Measurements from ENCODE around the gene UBE4B. TPM values are rescaled to one million over a fixed set of nuclear protein-coding genes. Genes with fewer than 3 reads are reported as not detected.

Gene UBE4B
- total and polyA plus RNA-seq, 2 of the 13 experiments (the other 11 are each of a cell fraction or from before 2014, with no cell fraction given): 15.2 to 24.8 TPM

DNA sequence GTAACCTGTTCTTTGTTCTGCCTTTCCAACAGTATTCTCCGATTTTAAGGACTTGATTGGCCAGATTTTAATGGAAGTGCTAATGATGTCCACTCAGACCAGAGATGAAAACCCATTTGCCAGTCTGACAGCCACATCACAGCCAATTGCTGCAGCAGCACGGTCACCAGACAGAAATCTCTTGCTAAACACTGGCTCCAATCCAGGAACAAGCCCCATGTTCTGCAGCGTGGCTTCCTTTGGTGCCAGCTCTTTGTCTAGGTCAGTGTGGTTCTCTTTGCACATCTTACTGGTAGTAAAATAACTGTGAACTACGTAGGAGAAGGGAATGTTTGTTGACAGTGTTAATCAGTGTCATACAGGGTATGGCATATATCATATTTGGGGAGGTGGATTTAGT, 72.7 kb downstream of the UBE4B start:
- Histone ChIP-seq H3K27me3 (ENCODE audit: control insufficient read depth in 1 of 2, insufficient read depth in 2 of 2, low read length in 2 of 2) (no peaks in the 10 kb centered on the region), H3K79me2 (ENCODE audit: insufficient read depth, low read length) (no peaks in the 10 kb centered on the region), H3K4me3 (replicated peaks in 1 of 3; ENCODE audit: insufficient read depth in 1 of 3, low read depth in 2 of 3, low read length in 3 of 3) (no peak overlapping the region), H4K20me1 (ENCODE audit: insufficient read depth, low read length) (no peaks in the 10 kb centered on the region), H3K4me2 (ENCODE audit: low read depth, low read length) (no peak overlapping the region), H2AFZ (ENCODE audit: low read length) (no peak overlapping the region), H3K9me3 (ENCODE audit: low read length) (no peaks in the 10 kb centered on the region), H3K36me3 (replicated peaks in 1 of 2; ENCODE audit: control insufficient read depth in 1 of 2, insufficient read depth in 2 of 2, low read length in 2 of 2) (peaks cover 23 to 70% of the 10 kb centered on the region in 2 experiments), H3K9ac (ENCODE audit: insufficient read depth, low read depth, low read length) (no peak overlapping the region), H3K27ac (ENCODE audit: extremely low read length, insufficient read depth, low read length) (no peak overlapping the region), H3K4me1 (ENCODE audit: insufficient read depth, low read length) (no peaks in the 10 kb centered on the region)
- DNase-seq (ENCODE audit: low spot score): no peak
- intact Hi-C loops (cut with micrococcal nuclease; ENCODE audit: unreplicated experiment) (no loop called here), in situ Hi-C loops (cut with HindIII; ENCODE audit: extremely low pct_ligation_motif_present, low pct_unique_long_range_greater_than_20kb) (no loop called here)
- 96% methylated on average over 4 of the region's 4 CpGs for WGBS (ENCODE audit: low lambda C conversion rate)
- FAIRE-seq: no peak
- no TSS peak for BruUV-seq (replicated peaks)
- POLR2A ChIA-PET: no interaction called here
- ATAC-seq: no peak
- CTCF ChIA-PET (ENCODE audit: low intra/inter-chr PET ratio, low total read pairs): no interaction called here
- TF ChIP-seq ZNF34 (CRISPR knock-in tag; IDR thresholded peaks at IDR 0.05; ENCODE audit: borderline replicate concordance) (no peak), ZNF720 (CRISPR knock-in tag; IDR thresholded peaks at IDR 0.05) (no peak), U2AF2 (IDR thresholded peaks at IDR 0.05; ENCODE audit: low read depth, low read length) (no peak), NFYB (CRISPR knock-in tag; IDR thresholded peaks at IDR 0.05) (no peak), LCORL (IDR thresholded peaks at IDR 0.05) (no peak), LCORL (CRISPR knock-in tag; IDR thresholded peaks at IDR 0.05) (no peak), HOXA7 (CRISPR knock-in tag; IDR thresholded peaks at IDR 0.05) (no peak), MEF2D (CRISPR knock-in tag; IDR thresholded peaks at IDR 0.05) (no peak)
- TF ChIP-seq, protein P1, sequence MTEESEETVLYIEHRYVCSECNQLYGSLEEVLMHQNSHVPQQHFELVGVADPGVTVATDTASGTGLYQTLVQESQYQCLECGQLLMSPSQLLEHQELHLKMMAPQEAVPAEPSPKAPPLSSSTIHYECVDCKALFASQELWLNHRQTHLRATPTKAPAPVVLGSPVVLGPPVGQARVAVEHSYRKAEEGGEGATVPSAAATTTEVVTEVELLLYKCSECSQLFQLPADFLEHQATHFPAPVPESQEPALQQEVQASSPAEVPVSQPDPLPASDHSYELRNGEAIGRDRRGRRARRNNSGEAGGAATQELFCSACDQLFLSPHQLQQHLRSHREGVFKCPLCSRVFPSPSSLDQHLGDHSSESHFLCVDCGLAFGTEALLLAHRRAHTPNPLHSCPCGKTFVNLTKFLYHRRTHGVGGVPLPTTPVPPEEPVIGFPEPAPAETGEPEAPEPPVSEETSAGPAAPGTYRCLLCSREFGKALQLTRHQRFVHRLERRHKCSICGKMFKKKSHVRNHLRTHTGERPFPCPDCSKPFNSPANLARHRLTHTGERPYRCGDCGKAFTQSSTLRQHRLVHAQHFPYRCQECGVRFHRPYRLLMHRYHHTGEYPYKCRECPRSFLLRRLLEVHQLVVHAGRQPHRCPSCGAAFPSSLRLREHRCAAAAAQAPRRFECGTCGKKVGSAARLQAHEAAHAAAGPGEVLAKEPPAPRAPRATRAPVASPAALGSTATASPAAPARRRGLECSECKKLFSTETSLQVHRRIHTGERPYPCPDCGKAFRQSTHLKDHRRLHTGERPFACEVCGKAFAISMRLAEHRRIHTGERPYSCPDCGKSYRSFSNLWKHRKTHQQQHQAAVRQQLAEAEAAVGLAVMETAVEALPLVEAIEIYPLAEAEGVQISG (CRISPR knock-in tag; IDR thresholded peaks at IDR 0.05): no peak
- TF ChIP-seq, protein P2, sequence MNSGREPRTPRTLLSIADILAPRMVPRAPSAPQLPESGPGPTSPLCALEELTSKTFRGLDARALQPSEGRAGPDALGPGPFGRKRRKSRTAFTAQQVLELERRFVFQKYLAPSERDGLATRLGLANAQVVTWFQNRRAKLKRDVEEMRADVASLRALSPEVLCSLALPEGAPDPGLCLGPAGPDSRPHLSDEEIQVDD (CRISPR knock-in tag; IDR thresholded peaks at IDR 0.05; ENCODE audit: borderline replicate concordance): no peak
- TF ChIP-seq, protein P3, sequence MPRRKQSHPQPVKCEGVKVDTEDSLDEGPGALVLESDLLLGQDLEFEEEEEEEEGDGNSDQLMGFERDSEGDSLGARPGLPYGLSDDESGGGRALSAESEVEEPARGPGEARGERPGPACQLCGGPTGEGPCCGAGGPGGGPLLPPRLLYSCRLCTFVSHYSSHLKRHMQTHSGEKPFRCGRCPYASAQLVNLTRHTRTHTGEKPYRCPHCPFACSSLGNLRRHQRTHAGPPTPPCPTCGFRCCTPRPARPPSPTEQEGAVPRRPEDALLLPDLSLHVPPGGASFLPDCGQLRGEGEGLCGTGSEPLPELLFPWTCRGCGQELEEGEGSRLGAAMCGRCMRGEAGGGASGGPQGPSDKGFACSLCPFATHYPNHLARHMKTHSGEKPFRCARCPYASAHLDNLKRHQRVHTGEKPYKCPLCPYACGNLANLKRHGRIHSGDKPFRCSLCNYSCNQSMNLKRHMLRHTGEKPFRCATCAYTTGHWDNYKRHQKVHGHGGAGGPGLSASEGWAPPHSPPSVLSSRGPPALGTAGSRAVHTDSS (CRISPR knock-in tag; conservative IDR thresholded peaks at IDR 0.05): no peak
- TF ChIP-seq, protein P4, sequence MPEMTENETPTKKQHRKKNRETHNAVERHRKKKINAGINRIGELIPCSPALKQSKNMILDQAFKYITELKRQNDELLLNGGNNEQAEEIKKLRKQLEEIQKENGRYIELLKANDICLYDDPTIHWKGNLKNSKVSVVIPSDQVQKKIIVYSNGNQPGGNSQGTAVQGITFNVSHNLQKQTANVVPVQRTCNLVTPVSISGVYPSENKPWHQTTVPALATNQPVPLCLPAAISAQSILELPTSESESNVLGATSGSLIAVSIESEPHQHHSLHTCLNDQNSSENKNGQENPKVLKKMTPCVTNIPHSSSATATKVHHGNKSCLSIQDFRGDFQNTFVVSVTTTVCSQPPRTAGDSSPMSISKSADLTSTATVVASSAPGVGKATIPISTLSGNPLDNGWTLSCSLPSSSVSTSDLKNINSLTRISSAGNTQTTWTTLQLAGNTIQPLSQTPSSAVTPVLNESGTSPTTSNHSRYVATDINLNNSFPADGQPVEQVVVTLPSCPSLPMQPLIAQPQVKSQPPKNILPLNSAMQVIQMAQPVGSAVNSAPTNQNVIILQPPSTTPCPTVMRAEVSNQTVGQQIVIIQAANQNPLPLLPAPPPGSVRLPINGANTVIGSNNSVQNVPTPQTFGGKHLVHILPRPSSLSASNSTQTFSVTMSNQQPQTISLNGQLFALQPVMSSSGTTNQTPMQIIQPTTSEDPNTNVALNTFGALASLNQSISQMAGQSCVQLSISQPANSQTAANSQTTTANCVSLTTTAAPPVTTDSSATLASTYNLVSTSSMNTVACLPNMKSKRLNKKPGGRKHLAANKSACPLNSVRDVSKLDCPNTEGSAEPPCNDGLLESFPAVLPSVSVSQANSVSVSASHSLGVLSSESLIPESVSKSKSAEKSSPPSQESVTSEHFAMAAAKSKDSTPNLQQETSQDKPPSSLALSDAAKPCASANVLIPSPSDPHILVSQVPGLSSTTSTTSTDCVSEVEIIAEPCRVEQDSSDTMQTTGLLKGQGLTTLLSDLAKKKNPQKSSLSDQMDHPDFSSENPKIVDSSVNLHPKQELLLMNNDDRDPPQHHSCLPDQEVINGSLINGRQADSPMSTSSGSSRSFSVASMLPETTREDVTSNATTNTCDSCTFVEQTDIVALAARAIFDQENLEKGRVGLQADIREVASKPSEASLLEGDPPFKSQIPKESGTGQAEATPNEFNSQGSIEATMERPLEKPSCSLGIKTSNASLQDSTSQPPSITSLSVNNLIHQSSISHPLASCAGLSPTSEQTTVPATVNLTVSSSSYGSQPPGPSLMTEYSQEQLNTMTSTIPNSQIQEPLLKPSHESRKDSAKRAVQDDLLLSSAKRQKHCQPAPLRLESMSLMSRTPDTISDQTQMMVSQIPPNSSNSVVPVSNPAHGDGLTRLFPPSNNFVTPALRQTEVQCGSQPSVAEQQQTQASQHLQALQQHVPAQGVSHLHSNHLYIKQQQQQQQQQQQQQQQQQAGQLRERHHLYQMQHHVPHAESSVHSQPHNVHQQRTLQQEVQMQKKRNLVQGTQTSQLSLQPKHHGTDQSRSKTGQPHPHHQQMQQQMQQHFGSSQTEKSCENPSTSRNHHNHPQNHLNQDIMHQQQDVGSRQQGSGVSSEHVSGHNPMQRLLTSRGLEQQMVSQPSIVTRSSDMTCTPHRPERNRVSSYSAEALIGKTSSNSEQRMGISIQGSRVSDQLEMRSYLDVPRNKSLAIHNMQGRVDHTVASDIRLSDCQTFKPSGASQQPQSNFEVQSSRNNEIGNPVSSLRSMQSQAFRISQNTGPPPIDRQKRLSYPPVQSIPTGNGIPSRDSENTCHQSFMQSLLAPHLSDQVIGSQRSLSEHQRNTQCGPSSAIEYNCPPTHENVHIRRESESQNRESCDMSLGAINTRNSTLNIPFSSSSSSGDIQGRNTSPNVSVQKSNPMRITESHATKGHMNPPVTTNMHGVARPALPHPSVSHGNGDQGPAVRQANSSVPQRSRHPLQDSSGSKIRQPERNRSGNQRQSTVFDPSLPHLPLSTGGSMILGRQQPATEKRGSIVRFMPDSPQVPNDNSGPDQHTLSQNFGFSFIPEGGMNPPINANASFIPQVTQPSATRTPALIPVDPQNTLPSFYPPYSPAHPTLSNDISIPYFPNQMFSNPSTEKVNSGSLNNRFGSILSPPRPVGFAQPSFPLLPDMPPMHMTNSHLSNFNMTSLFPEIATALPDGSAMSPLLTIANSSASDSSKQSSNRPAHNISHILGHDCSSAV (CRISPR knock-in tag; IDR thresholded peaks at IDR 0.05; ENCODE audit: borderline replicate concordance): no peak

Measured in HepG2 (cell line).